Measurements from ENCODE around the gene TOP1. TPM values are rescaled to one million over a fixed set of nuclear protein-coding genes. Genes with fewer than 3 reads are reported as not detected.

The TOP1 gene
- polyA plus RNA-seq, 2 of the 4 experiments (the other 2 are of a cell fraction) = 20.8 to 70.6 TPM

GRCh38 chr20:41138475-41139226 is 110.0 kb downstream of the TOP1 start:
- no peaks in the 10 kb centered on the region for H3K9me3 ChIP-seq
- 91% methylated on average over 12 of the region's 12 CpGs for WGBS (ENCODE audit: missing lambda C conversion rate)
- DNase-seq (ENCODE audit: low read depth in 1 of 2, low spot score in 1 of 2) (no peak), ATAC-seq (no peak), FAIRE-seq (no peak)
- H3K4me2 ChIP-seq = peak overlapping the region; percentile 98
- ChIA-PET POLR2A (interaction anchor here (0.6 kb wide), 1 partner anchor 223 kb away, joined by 3 read pairs; no protein-coding TSS in a partner anchor), CTCF (interaction anchor here (0.6 to 7.9 kb wide), 5 partner anchors 14 to 200 kb away, joined by 3 to 103 read pairs (median 4); partner anchors contain the start of gene LPIN3)
- TF ChIP-seq TP53 (CRISPR knock-in tag; IDR thresholded peaks at IDR 0.05) = no peak
- no peak for TF ChIP-seq KDM1A (IDR thresholded peaks at IDR 0.05; ENCODE audit: low read depth)
- TF ChIP-seq REST (IDR thresholded peaks at IDR 0.05) = no peak
- TF ChIP-seq HDAC2 (IDR thresholded peaks at IDR 0.05) = no peak
- TF ChIP-seq ESRRA (IDR thresholded peaks at IDR 0.05; ENCODE audit: borderline replicate concordance, low read length) = no peak
- no peak for TF ChIP-seq POLR2A (IDR thresholded peaks at IDR 0.05; ENCODE audit: low read length)
- TF ChIP-seq HMGXB4 (CRISPR knock-in tag; IDR thresholded peaks at IDR 0.05; ENCODE audit: borderline replicate concordance) = no peak
- TF ChIP-seq POLR2AphosphoS2 (conservative IDR thresholded peaks at IDR 0.05; ENCODE audit: low read length) = no peak
- TF ChIP-seq NPAS2 (CRISPR knock-in tag; IDR thresholded peaks at IDR 0.05; ENCODE audit: borderline replicate concordance) = no peak
- TF ChIP-seq ZC3H11A (IDR thresholded peaks at IDR 0.05) = no peak
- TF ChIP-seq ELK1 (IDR thresholded peaks at IDR 0.05; ENCODE audit: low read depth, low read length) = no peak
- no peak for TF ChIP-seq SREBF2 (IDR thresholded peaks at IDR 0.05)
- TF ChIP-seq, protein P1, sequence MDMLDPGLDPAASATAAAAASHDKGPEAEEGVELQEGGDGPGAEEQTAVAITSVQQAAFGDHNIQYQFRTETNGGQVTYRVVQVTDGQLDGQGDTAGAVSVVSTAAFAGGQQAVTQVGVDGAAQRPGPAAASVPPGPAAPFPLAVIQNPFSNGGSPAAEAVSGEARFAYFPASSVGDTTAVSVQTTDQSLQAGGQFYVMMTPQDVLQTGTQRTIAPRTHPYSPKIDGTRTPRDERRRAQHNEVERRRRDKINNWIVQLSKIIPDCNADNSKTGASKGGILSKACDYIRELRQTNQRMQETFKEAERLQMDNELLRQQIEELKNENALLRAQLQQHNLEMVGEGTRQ (IDR thresholded peaks at IDR 0.05) = no peak
- no peak for TF ChIP-seq RAD21 (conservative IDR thresholded peaks at IDR 0.05 in 1 of 2, IDR thresholded peaks at IDR 0.05 in 1 of 2)
- no peak for TF ChIP-seq HES2 (IDR thresholded peaks at IDR 0.05)
- TF ChIP-seq ZNF302 (CRISPR knock-in tag; IDR thresholded peaks at IDR 0.05) = no peak
- TF ChIP-seq, protein P2, sequence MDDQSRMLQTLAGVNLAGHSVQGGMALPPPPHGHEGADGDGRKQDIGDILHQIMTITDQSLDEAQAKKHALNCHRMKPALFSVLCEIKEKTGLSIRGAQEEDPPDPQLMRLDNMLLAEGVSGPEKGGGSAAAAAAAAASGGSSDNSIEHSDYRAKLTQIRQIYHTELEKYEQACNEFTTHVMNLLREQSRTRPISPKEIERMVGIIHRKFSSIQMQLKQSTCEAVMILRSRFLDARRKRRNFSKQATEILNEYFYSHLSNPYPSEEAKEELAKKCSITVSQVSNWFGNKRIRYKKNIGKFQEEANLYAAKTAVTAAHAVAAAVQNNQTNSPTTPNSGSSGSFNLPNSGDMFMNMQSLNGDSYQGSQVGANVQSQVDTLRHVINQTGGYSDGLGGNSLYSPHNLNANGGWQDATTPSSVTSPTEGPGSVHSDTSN (IDR thresholded peaks at IDR 0.05) = no peak
- TF ChIP-seq TFCP2L1 (CRISPR knock-in tag; IDR thresholded peaks at IDR 0.05) = no peak
- TF ChIP-seq HEYL (CRISPR knock-in tag; IDR thresholded peaks at IDR 0.05) = no peak
- peak overlapping the region; percentile 86 to 91 for H3K27ac ChIP-seq
- H3K4me3 ChIP-seq = peak overlapping the region; percentile 89
- peaks cover 7% of the 10 kb centered on the region for H3K4me1 ChIP-seq

All from A549 (cell line).